ENCODE results near the gene CFAP46.
"Not testable (repeated sequence)": the region's sequence is repeated elsewhere in the genome, so short reads cannot be mapped to it uniquely, and the experiment has no call there.

The CFAP46 gene

DNA sequence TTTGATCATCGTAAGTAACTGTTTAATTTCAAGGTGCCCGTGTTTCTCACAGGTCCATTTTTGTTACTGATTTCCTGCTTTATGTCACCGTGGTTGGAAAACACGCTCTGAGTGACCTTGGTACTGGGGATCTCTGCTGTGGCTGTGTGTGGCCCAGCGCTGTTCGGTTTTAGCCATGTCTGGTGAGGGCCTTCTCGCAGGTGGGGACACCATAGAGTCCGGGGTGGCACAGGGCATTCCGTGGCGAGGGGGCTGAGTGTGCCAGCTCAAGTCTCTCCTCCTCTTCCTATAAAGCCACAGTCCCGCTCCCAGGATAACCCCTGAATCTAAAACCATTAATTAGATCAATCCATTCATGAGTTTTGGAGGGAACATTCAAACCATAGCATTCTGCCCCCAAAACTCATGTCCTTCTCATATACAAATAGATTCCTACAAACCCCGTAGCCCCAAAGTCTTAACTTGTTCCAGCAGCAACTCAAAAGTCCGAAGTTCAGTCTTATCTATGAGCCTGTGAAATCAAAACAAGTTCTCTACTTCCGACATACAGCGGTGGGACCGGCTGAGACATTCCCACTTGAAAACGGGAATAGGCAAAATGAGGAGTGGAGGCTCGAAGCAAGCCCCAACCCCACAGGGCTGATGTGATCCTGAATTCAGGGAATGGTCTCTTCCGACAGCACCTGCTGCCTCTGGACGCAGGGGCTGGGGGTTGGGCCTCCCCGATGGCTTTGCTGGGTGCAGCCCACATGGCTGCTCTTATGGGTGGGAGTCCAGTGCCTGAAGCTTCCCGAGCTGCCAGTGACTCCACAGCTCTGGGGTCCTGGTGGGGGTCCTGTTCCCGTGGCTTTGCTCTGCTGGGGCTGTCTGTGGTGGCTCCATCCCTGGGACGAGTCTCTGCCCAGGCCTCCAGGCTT is 101.4 kb downstream of the CFAP46 start:
- no peak for DNase-seq

DNA sequence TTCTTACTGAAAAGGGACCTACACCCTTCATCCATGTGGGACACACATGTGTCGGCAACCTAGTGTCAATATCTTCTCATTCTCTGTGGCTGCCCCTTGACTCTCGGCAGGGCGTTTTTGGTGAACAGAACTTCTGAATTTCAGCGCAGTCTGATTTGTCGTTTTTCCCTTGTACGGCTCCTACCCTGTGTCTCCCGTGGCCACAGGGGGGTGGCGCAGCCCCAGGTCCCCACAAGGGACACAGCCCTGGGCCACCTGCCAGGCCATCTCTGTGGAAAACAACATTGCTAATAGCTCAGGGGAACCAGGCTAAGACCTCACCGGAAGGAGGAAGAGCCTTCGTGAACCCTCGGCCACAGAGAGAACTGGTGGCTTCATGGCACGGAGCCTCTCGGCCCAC is 103.3 kb downstream of the CFAP46 start:
- DNase-seq: no peak

DNA sequence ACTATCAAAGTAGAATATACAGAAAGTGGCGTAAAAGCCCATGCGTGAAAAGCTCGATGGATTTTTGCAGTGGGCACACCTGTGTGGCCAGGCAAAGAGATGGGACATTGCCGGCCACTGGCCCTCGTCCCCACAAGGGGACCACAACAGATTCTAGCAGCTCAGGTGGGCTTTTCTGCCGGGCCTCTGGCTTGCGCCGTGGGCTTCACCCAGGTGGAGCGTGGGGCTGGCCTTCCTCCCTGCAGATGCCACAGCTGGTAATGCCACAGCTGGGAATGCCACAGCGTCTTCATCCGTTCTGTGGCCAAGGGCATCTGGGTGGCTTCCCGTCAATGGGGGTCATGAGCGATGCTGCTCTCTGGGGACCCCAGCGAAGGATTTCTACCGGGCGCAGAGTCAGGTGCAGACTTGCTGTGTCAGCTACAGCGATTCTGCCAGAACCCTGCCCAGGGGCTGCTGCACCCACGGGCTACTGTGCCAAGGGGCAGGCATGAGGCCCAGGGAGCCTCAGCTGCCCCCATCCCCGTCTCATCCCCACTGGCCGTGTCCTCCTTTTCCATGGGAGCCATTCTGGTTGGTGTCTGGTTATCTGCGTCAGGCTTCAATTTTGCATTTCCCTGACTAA is 103.9 kb downstream of the CFAP46 start:
- DNase-seq: no peak

DNA sequence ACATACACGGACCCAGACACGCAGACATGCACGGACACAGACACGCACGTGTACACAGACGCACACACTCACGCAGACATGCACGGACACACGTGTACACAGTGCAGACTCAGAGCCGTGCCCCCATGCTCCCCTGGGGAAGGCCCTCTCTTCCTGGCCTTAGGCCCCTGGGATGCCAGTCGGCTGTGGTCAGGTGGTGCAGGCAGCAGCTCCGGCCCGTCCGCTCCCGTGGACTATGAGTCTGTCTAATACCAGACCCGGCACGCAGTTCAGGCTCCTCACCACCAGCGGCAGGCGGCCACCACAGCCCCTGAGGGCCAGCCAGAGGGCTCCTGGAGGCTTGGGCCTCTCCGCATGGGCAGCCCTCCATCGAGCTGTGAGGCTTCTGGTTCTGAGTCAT is 104.5 kb downstream of the CFAP46 start:
- no peak for DNase-seq

DNA sequence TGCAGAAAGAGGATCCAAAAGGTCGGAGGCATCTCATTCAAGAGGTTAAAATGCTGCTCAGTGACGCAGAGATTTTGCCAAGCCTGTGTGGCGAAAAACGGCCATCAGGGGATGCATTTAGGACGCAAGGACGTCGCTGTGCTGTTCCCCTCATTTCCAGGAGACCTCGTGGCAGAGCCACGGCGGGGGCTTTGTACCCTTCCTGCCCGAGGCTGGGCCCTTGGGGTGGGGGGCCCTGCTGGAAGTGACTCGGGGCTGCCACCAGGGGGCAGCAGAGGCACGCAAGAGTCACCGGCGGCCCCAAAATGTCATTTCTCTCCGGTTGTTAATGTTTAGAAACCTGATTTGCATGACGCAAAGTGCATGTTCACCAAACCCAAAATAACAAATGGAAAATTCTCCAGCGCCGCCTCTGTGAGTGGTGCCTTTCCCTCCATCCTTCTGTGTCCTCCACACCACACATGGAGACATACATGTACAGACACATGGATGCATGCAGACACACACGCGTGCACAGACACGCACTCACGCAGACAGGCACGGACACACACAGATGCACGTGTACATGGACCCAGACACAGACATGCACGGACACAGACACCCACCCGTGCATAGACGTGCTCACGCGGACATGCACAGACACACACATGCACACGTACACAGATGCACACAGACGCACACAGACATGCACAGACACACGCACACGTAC is 105.4 kb downstream of the CFAP46 start:
- DNase-seq: peak; percentile 33

DNA sequence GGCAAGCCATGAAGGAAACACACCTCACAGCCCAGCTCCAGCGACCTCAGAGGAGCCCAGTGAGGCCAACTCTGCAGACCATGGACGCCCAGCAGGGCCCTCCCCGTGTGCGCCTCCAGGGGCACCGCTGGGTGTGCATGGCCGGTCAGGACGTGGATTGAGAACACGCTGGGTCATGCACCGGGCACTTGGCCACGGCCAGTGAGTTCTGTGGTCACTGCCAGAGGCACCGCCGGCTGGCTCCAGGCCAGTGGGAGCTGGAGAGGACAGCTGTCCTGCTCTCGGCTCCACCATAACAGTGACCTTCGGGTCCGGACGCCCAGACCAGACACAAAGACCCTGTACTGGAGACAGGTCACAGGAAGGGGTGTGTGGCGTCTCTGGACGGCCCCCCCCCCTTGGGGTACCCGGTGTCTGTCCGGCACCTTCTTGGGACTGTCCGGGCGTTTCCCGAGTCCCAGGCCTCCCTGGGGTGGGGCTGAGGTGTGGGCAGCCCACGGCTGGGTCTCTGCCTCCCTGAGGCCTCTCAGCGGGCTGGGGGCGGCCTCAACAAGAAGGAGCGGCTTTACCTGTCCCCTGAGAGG is 106.0 kb downstream of the CFAP46 start:
- no peak for DNase-seq

DNA sequence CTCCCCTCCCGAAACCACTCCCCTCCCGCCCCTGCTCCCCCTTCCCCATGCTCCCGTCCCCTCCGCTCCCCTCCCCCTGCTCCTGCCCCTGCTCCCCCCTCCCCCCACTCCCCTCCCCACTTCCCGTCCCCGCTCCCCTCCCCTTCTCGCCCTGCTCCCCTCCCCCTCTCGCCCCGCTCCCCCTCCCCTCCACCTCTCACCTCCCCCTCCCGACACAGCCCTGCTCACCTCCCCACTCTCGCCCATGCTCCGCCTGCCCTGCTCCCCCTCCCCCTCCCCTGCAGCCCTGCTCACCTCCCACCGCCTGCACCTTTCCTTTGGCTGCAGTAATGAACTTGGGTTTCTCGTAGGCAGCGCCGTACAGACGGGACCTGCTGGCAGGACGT is 106.5 kb downstream of the CFAP46 start:
- DNase-seq: no peak

DNA sequence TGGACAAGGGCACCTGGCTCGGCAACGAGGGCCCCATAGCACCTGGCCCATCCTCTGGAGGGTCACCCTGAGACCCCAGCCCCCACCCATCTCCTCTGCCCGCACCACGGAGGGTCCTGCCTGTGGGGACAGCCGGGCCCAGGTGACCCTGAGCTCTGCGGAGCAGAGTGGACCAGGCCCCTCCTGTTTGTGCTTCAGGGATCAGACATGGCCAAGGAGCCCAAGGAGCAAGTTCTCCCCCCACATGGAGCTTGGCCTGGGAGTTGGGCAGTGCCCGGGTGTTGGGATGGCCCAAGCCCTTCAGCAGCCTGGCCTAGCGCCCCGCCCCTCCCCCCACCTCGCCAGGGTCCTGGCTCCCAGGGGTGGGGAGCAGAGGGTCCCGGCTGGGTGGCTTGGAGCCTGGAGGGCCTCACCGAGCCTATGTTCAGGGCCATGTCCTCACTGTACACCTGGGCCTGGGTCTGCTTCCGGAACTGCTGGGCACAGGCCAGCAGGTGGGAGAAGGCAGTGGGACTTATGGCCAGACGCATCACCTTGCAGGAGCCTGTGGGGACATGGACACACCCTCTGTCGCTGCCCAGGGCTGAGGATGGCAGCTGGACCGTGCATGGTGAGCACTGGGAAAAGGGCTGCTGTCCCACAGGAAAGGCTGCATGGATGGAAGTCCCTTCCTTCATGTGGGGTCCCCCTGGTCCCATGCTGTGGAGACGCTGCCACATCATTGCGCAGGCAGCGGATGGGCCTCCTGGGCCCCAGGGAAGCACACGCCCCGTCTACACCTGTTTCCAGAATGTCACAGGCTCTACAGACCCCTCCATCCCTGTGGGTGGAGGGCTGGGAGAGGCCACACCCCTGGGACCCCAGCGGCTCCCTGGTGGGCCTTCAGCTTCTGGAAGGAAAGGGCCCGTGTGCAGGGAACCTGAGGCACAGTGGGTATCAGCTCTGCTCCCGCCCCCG is 107.2 kb downstream of the CFAP46 start:
- no peak for DNase-seq

DNA sequence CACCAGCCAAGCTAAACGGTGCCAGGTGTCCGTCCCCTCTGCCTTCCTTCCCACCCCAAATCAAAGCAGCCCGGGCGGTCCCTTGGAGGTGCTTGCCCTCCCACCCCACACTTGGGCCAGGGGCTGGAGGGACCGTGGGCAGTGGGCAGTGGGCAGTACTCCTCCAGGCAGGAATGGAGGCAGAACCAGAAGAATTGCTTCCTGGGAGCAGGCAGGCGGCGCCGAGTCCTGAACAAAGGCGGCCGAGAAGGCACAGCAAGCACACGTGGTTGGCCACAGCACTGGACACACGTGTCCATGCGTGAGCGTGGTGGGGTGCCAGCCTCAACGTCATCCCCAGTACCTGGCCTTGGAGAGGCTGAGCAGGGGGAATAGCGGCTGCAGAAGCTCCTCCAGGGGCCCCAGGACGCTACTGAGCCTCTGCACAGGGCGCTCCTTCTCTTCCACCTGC is 108.0 kb downstream of the CFAP46 start:
- DNase-seq: no peak

DNA sequence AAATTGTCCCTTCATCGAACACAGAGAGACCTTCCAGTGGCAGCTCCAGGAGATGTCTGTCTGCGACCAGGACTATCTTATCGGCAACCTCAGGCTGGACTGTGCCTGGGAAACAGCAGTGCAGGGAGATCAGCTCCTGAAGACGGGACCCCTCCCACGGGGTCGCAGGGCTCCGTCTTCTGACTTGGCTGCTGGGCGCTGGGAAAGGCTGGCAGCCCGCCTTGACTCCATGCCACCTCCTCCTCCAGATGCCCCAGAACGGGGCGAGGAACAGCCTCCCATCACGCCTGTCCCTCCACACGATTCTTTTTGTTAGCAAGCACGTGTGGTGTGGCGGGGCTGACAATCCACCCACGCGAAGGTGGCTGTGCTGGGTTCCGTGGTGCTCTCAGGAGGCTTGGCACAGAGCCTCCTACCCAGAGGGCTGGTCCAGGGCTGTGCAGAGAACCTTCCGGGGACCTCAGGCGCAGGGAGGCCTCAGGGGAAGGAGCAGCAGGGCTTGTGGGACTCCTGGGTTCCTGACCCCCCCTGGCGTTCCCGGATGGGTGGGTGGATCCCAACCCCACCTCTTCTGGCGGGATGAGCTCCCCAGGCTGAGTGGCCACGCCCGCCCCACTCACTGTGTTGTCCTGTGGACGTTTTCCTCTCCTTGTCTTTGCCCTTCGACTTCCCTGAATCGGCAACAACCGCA is 108.8 kb downstream of the CFAP46 start:
- no peak for DNase-seq

DNA sequence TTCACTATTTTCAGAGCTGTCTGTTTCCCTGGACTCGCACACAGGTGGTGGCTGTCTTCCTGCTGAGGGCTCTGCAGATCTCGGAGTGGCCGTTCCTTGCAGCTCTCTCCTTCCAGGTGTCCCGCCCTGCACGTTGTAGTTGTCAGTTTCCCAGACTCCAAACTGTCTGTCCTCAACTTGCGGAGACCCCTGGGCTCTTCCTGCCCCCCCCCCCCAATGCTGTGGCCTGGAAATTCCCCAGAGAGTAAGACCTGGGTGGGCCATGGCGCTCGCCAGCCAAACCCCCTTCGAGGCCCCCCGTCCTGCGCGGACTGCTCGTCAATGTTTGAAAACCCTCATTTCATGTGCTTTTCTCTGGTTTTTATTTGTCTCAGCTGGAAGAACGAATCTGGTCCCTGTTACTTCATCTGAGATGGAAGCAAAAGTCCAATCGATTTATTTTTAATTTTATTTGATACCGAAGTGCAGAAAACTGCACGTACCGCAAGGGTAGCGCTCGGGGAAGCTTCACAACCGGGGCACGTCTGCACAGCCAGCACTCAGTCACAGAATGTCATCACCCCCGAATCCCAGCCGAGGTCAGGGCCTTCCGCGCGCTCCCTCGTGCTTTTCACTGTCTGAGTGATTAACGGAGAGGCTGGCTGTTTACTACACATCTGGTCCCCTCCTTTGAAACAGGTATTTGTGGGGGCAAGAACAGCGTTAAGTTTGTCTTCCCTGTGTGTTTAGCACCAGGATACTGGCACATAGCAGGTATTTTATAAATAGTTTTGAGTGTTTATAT is 110.0 kb downstream of the CFAP46 start:
- no peak for DNase-seq

DNA sequence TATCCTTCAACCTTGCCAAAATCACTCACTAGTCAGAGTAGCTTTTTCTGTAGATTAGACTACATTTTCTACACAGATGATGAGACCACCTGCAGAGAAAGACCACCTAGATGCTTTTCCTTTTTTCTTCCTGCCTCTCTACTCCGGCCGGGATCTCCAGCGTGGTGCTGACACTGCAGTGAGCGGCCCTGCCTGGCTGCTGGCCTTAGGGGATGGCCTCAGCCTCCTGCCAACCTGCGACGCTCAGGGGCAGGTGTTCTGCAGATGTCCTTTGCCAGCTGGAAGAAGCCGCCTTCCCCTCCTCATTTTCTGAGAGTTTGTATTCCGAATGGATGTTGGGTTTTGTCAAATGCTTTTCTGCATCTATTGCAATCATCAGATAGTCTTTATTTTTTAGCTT is 113.0 kb downstream of the CFAP46 start:
- no peak for DNase-seq

DNA sequence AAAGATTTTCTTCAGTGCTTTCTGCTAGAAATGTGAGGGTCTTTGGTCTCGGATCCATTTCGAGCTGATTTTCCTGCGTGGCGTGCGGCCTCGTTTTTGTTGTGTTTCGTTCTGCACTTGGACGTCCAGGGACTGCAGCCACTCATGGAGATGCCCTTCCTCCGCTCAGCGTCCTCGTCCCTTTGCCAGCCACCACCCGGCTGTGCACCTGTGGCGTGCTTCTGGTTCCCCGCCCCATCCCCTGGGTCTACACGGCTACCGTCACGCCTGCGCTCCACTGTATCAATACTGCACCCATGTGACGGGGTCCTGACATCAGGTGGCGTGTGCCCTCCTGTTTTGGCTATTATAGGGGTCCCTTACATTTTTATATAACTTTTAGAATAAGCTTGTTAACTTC is 113.7 kb downstream of the CFAP46 start:
- DNase-seq: no peak

DNA sequence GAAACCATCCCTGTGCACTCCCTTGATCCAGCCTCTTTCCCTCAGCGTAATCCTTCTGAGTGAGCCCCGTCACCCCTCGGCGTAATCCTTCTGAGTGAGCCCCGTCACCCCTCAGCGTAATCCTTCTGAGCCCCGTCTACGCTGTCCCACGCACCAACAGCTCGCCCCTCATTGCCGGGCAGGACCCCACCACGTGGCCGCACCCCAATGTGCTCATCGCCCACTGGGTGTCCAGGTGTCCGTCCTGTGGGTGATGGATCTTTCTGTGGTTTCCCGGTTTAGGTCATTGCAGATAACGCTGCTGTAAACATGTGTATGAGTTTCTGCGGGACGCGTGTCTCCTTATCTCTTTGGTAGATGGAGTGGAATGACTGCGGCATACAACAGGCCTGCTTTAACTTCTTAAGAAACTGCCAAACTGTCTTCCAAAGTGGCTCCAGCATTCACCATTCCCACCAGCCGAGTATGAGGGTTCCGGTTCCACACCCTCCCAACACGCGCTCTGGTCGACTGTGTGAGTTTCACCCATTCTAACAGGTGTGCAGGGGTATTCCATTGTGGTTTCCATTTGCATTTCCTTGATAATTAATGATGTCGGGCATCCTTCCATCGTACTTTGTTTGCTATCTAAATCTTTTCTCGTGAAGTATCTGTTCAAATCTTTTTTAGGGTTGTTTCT is 114.4 kb downstream of the CFAP46 start:
- DNase-seq: no peak

DNA sequence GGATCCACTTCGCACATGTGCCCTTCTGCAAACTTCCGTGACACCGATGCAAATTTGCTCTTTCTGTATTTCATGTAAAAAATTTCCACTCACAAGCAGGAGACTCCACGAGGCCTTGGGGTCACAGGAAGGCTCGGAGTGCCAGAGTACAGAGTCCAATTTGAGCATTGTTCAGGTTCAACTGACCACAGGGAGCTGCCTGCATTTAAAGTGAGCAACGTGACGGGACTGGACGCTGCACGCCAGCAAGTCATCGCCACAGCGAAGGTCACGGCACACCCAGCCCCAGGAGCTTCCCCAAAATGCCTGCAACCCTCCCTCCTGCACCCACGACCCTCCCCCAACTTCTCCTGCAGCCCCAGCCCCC is 115.0 kb downstream of the CFAP46 start:
- DNase-seq: no peak

DNA sequence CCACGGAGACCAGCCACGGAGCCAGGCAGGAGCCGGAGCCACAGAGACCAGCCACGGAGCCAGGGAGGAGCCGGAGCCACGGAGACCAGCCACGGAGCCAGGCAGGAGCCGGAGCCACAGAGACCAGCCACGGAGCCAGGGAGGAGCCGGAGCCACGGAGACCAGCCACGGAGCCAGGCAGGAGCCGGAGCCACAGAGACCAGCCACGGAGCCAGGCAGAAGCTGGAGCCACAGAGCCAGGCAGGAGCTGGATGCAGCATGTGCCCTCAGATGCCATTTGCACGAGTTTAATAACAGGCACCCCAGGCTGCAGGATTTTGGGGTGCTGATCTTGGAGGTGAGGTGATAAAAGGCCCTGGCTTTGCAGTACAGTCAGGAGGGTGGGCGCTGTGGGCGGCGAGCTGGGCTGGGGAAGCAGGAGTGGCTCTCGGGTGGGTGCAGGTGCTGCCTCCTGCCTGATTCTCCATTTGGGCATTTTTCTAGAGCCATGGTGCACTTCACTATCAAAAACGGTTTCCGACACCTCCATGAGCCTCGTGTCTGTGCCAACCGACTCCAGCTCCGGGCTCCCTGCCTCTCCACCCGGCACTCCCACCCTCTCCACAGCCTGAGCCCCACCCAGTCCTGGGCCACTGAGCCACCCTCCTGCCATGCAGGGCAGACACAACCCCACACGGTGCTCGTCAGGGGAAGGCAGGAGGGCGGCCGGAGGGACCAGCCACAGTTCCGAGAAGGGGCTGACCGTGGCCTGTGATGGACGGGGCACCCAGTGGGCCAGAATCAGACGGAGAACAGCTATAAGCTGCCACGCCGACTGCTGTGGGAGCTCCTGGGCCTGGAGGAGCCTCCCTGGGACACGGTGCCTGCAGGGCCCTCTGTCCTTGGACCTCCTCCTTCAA is 115.6 kb downstream of the CFAP46 start:
- no peak for DNase-seq

DNA sequence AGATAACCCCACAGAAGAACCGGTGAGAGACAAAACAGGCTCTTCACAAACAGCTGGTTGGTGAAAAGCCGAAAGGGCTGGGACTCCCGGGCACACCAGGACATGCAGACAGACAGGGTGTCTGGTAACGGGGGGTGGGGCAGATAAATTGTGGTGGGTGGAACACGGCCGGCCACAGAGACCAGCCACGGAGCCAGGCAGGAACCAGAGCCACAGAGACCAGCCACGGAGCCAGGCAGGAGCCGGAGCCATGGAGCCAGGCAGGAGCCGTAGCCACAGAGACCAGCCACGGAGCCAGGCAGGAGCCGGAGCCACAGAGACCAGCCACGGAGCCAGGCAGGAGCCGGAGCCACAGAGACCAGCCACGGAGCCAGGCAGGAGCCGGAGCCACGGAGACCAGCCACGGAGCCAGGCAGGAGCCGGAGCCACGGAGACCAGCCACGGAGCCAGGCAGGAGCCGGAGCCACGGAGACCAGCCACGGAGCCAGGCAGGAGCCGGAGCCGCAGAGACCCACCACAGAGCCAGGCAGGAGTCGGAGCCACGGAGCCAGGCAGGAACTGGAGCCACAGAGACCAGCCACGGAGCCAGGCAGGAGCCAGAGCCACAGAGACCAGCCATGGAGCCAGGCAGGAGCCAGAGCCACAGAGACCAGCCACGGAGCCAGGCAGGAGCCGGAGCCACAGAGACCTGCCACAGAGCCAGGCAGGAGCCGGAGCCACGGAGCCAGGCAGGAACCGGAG is 116.4 kb downstream of the CFAP46 start:
- not testable (repeated sequence) for DNase-seq

DNA sequence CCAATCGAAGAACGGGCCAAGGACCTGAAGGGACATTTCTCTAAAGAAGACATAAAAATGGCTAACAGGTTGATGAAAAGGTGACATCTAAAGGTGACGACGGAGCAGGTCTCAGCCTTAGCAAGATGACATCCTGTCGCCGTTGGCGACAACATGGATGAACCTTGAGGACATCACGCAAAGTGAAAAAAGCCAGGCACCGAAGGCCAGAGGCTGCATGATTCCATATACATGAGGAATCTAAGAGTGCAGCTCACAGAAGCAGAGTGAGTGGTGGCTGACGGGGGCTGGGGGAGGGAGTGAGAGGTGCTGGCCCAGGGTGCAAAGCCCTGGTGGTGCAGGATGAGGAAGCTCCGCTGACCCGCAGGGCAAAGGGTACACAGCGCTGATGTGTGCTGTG is 122.3 kb downstream of the CFAP46 start:
- no peak for DNase-seq

Data from T-helper 9 cell (primary cell).